ENCODE results near the gene THEM4. TPM values are rescaled to one million over a fixed set of nuclear protein-coding genes. Genes with fewer than 3 reads are reported as not detected.

Gene THEM4
- total and polyA plus RNA-seq, 3 experiments from 2014 or later: 31.4 to 77.0 (median 31.7) TPM

DNA sequence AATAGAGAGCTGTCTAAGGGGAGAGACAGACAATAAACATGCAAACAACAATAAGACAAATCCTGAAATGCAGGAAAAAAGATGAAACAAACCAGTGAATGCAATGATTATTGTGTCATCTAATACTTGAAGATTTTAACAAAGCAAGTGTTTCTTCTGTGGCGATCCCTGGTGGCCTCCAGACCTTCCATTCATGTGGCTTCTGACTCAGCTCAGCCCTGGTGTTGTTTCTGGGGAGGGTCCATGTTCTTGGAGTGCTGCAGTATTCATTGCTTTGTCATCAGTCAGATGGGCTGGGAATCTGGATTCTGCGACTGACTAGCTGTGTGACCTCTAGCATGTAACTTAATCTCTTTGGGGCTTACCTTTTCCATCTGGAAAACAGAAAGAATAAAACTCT is 68.2 kb downstream of the THEM4 start:
- Histone ChIP-seq H3K27ac (ENCODE audit: low read depth, low read length) (no peak overlapping the region), H3K4me1 (ENCODE audit: insufficient read depth, low read length) (peaks cover 36% of the 10 kb centered on the region), H3K27me3 (ENCODE audit: insufficient read depth, low read length, poor library complexity, severe bottlenecking) (no peaks in the 10 kb centered on the region), H3K4me3 (ENCODE audit: low read length) (no peak overlapping the region), H3K9me3 (ENCODE audit: low read length) (no peaks in the 10 kb centered on the region), H3K36me3 (ENCODE audit: insufficient read depth, low read length) (no peaks in the 10 kb centered on the region)
- Mint-ChIP-seq H3K4me1 (peaks cover 39 to 66% (median 44%) of the 10 kb centered on the region in 3 donors), H3K36me3 (peaks cover 0 to 8% (median 0%) of the 10 kb centered on the region in 3 donors), H3K9me3 (no peaks in the 10 kb centered on the region), H3K27ac (peak overlapping the region in 7 of 8 donors; percentile 67 to 94 (median 91)), H3K27me3 (no peaks in the 10 kb centered on the region), H3K4me3 (peak overlapping the region in 2 of 7 donors; percentile 42 to 82)
- DNase-seq: no peak
- POLR2A ChIA-PET: interaction anchor here (0.6 kb wide), 1 partner anchor 1902 kb away, joined by 4 read pairs; no protein-coding TSS in a partner anchor
- CTCF ChIA-PET: interaction anchor here (2.5 kb wide), 1 partner anchor 160 kb away, joined by 12 read pairs; no protein-coding TSS in a partner anchor

DNA sequence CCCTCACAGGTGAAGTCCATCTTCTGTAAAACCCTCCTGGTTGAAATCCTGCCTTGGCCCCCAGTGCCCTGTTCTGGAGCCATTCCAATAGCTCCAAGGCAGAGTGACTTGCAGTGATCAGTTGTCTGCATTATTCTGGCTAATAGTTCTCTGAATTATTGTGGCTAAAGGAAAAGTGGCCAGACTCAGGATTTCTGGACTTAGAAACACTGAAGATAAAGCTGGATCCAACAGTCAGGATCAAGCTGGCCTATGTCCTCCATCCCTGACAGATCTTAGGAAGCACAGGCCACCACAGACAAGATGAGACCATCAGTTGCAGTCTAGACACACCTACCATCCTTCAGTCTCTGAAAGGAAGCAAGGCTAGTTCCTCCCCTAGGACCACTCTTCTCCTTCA is 68.9 kb downstream of the THEM4 start:
- H3K4me1 ChIP-seq (ENCODE audit: insufficient read depth, low read length): peaks cover 36% of the 10 kb centered on the region

DNA sequence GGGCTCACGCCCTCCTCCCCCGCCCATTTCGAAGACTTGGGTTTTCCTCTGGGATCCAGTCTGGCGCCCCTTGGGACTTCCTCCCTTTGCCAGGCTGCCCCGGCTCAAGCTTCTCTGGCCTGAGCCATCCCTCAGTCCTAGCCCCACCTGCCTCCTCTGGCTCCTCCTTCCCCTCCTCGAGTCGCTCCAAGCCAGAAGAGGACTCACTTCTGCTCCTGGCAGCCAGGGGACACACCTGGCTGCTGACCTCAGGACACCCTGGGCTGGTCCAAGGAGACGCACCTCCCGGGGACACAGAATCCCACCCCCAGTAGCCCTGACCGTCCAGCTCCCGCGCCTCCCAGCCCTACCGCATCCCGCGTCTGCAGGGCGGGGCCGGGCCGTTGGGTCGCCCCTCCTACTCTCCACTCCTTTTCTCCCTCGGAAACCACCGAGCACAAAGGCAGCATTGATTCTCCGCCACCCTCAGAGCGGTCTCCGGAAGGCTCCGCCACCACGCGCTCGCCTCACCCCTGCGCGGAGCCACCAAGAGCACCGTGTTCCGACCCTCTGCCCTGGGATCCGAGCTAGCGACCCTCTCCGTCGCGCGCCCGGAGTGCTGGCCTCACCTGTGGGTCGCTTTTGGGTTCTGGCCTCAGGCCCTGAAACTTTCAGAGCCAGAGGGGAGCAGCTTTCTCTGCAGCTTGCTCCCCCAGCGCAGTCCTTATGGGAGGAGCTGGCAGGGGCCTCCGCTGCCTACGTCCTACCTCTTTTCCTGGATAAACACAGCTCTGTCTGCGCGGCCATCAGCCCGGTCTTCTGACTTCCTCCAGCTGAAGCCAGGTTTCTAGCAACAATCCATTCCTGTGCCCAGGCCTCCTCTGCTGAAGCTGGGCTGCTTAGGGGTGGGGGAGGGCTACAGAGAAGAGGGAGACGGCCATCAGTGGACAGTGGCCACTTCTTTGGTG is 69.6 kb downstream of the THEM4 start, which contains the start of gene C2CD4D:
Gene C2CD4D, minus strand, starts transcription at position 364 of the 947 bp plus-strand sequence. CDS start 831 bp downstream, outside the sequence.
- H3K4me3 Mint-ChIP-seq: peak within 1 kb of the TSS; percentile 81 to 96 (median 87)
- Histone ChIP-seq H3K9me3 (ENCODE audit: low read length) (no peaks in the 10 kb centered on the region), H3K4me1 (ENCODE audit: insufficient read depth, low read length) (peaks cover 36% of the 10 kb centered on the region), H3K27ac (ENCODE audit: low read depth, low read length) (peak within 1 kb of the TSS; percentile 67), H3K36me3 (ENCODE audit: insufficient read depth, low read length) (no peaks in the 10 kb centered on the region), H3K4me3 (ENCODE audit: low read length) (peak within 1 kb of the TSS; percentile 74), H3K27me3 (ENCODE audit: insufficient read depth, low read length, poor library complexity, severe bottlenecking) (no peaks in the 10 kb centered on the region)
- H3K4me1 Mint-ChIP-seq: peaks cover 45 to 60% (median 47%) of the 10 kb centered on the region in 3 donors
- H3K36me3 Mint-ChIP-seq: peaks cover 0 to 3% (median 0%) of the 10 kb centered on the region in 3 donors
- ChIA-PET POLR2A (interaction anchor here (0.6 to 1.4 kb wide), 4 partner anchors 80 to 1943 kb away, joined by 3 to 5 read pairs (median 4); partner anchors contain the start of gene PSMB4), CTCF (interaction anchor here (1.0 to 2.5 kb wide), 4 partner anchors 50 to 246 kb away, joined by 3 to 12 read pairs (median 4); no protein-coding TSS in a partner anchor)
- peak; percentile 59 to 77 (median 69) for DNase-seq
- peaks cover 0 to 1% of the 10 kb centered on the region in 2 donors for H3K27me3 Mint-ChIP-seq
- no peaks in the 10 kb centered on the region for H3K9me3 Mint-ChIP-seq
- peak within 1 kb of the TSS; percentile 67 to 94 (median 91) for H3K27ac Mint-ChIP-seq

More for the DNA sequence above, 68.9 kb downstream of the THEM4 start:
- Histone ChIP-seq H3K27ac (ENCODE audit: low read depth, low read length) (peak overlapping the region; percentile 67), H3K9me3 (ENCODE audit: low read length) (no peaks in the 10 kb centered on the region), H3K27me3 (ENCODE audit: insufficient read depth, low read length, poor library complexity, severe bottlenecking) (no peaks in the 10 kb centered on the region), H3K36me3 (ENCODE audit: insufficient read depth, low read length) (no peaks in the 10 kb centered on the region), H3K4me3 (ENCODE audit: low read length) (peak overlapping the region; percentile 74)
- Mint-ChIP-seq H3K4me3 (peak overlapping the region; percentile 81 to 96 (median 87)), H3K4me1 (peaks cover 42 to 65% (median 44%) of the 10 kb centered on the region in 3 donors), H3K36me3 (peaks cover 0 to 6% (median 0%) of the 10 kb centered on the region in 3 donors), H3K27ac (peak overlapping the region; percentile 67 to 94 (median 91)), H3K9me3 (no peaks in the 10 kb centered on the region), H3K27me3 (peaks cover 0 to 1% of the 10 kb centered on the region in 2 donors)
- no peak for DNase-seq
- POLR2A ChIA-PET: interaction anchor here (0.6 to 1.4 kb wide), 3 partner anchors 208 to 441 kb away, joined by 4 read pairs; partner anchors contain the start of gene PSMB4
- CTCF ChIA-PET: interaction anchor here (1.0 to 2.5 kb wide), 3 partner anchors 51 to 161 kb away, joined by 3 to 12 read pairs (median 4); no protein-coding TSS in a partner anchor

DNA sequence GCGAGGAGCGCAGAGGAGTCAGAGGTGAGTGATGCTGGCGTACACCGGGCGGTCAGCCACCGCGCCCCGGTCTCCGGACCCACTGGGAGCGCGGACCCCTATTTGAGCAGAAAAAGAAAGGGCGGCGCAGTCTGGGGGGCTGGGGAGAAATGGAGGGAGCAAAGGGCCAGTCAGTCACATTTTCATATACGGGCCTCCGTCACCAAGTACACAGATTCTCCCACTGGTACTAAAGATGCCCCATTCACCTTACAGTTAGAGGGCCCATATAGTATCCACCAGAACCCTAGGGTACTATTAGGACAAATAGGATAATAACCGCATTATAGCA is 70.3 kb downstream of the THEM4 start:
- peaks cover 42% of the 10 kb centered on the region for H3K4me1 ChIP-seq (ENCODE audit: insufficient read depth, low read length)

DNA sequence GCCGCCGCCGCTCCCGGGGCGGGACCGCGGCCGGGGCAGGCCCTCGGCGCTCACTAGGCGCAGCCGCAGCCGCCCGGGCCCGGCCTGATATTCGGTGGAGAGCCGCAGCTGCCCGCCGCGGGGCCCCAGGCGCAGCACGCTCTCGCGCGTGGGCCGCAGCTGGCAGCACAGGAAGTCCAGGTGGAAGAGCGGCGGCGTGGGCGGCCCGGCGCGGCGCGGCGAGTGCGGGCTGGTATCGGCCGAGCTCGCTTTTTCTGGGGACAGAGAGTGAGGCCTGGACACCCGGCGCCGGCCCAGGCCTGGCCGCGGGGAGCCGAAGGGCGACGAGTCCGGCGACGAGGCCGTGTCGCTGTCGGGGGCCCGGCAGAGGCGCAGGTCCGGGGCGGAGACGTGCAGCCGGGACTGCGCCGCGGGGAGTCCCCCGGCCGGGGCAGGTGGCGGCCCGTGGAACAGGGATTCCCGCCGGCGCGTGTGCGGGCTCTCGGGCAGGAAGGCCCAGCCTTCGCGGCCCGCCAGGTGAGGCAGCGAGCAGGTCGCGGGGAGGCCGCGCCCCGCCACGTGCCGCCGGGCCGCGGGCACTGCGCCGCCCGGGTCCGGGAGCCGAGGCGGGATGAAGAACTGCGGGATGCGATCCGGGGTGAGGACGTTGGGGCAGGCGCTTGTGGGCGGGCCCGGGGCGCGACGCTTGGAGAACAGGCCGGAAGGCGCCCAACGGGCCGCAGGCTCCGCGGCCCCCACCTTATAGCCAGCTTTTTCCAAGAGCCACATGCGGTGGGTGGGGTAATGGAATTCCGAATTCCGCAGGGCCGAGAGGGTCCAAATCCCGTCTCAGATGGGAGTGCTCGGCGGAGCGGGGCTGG is 70.9 kb downstream of the THEM4 start:
- DNase-seq: peak in 3 of 5 donors; percentile 38 to 60 (median 43)
- peak overlapping the region; percentile 67 to 98 (median 92) for H3K27ac Mint-ChIP-seq
- H3K27ac ChIP-seq (ENCODE audit: low read depth, low read length): peak overlapping the region; percentile 67
- H3K9me3 Mint-ChIP-seq: no peaks in the 10 kb centered on the region
- no peaks in the 10 kb centered on the region for H3K27me3 ChIP-seq (ENCODE audit: insufficient read depth, low read length, poor library complexity, severe bottlenecking)
- H3K36me3 ChIP-seq (ENCODE audit: insufficient read depth, low read length): no peaks in the 10 kb centered on the region
- peak overlapping the region; percentile 82 to 96 (median 87) for H3K4me3 Mint-ChIP-seq
- peaks cover 0 to 3% (median 0%) of the 10 kb centered on the region in 3 donors for H3K36me3 Mint-ChIP-seq
- peaks cover 48% of the 10 kb centered on the region for H3K4me1 ChIP-seq (ENCODE audit: insufficient read depth, low read length)
- H3K4me3 ChIP-seq (ENCODE audit: low read length): peak overlapping the region; percentile 74
- H3K9me3 ChIP-seq (ENCODE audit: low read length): no peaks in the 10 kb centered on the region
- ChIA-PET POLR2A (interaction anchor here (0.5 to 0.9 kb wide), 4 partner anchors 47 to 1945 kb away, joined by 3 to 4 read pairs (median 4); no protein-coding TSS in a partner anchor), CTCF (interaction anchor here (2.4 kb wide), 1 partner anchor 23 kb away, joined by 10 read pairs; no protein-coding TSS in a partner anchor)
- peaks cover 0 to 2% of the 10 kb centered on the region in 2 donors for H3K27me3 Mint-ChIP-seq
- peaks cover 51 to 66% (median 60%) of the 10 kb centered on the region in 3 donors for H3K4me1 Mint-ChIP-seq

More for the DNA sequence above, 70.3 kb downstream of the THEM4 start:
- Mint-ChIP-seq H3K36me3 (peaks cover 0 to 3% (median 0%) of the 10 kb centered on the region in 3 donors), H3K9me3 (no peaks in the 10 kb centered on the region), H3K4me3 (peak overlapping the region; percentile 81 to 96 (median 87)), H3K27me3 (peaks cover 0 to 1% of the 10 kb centered on the region in 2 donors), H3K4me1 (peaks cover 45 to 60% (median 54%) of the 10 kb centered on the region in 3 donors), H3K27ac (peak overlapping the region; percentile 67 to 94 (median 91))
- POLR2A ChIA-PET: interaction anchor here (0.6 to 1.4 kb wide), 3 partner anchors 79 to 1944 kb away, joined by 3 to 5 read pairs (median 4); no protein-coding TSS in a partner anchor
- peak overlapping the region; percentile 74 for H3K4me3 ChIP-seq (ENCODE audit: low read length)
- CTCF ChIA-PET: interaction anchor here (1.0 kb wide), 1 partner anchor 245 kb away, joined by 4 read pairs; no protein-coding TSS in a partner anchor
- no peaks in the 10 kb centered on the region for H3K9me3 ChIP-seq (ENCODE audit: low read length)
- no peaks in the 10 kb centered on the region for H3K36me3 ChIP-seq (ENCODE audit: insufficient read depth, low read length)
- H3K27ac ChIP-seq (ENCODE audit: low read depth, low read length): peak overlapping the region; percentile 67
- no peak for DNase-seq
- no peaks in the 10 kb centered on the region for H3K27me3 ChIP-seq (ENCODE audit: insufficient read depth, low read length, poor library complexity, severe bottlenecking)

DNA sequence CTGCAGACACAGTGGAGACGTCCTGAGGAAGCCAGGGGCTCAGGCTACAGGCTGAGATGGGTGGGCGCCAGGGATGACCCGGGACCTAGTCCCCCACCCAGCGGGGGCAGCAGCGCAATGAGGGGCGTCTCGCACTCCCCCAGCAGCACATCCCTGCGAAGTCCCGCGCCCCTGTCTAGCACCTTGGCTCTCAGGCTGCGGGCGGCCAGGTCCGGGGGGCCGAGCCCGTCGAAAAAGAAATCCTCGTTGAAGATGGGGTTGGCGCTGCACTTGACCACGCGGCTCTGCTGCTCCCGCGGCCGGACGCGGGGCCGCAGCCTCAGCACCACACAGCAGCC is 71.5 kb downstream of the THEM4 start:
- Mint-ChIP-seq H3K9me3 (no peaks in the 10 kb centered on the region), H3K4me3 (peak overlapping the region; percentile 80 to 95 (median 93)), H3K36me3 (peaks cover 0 to 3% (median 0%) of the 10 kb centered on the region in 3 donors), H3K27me3 (peaks cover 0 to 2% of the 10 kb centered on the region in 2 donors), H3K27ac (peak overlapping the region; percentile 87 to 99 (median 96)), H3K4me1 (peaks cover 56 to 72% (median 66%) of the 10 kb centered on the region in 3 donors)
- CTCF ChIA-PET: interaction anchor here (2.3 to 2.4 kb wide), 2 partner anchors 23 to 244 kb away, joined by 10 to 16 read pairs; no protein-coding TSS in a partner anchor
- POLR2A ChIA-PET: interaction anchor here (0.8 to 0.9 kb wide), 2 partner anchors 47 to 178 kb away, joined by 3 to 4 read pairs; no protein-coding TSS in a partner anchor
- no peak overlapping the region for H3K27ac ChIP-seq (ENCODE audit: low read depth, low read length)
- peaks cover 51% of the 10 kb centered on the region for H3K4me1 ChIP-seq (ENCODE audit: insufficient read depth, low read length)
- H3K9me3 ChIP-seq (ENCODE audit: low read length): no peaks in the 10 kb centered on the region
- peak in 3 of 5 donors; percentile 37 to 57 (median 40) for DNase-seq
- no peaks in the 10 kb centered on the region for H3K36me3 ChIP-seq (ENCODE audit: insufficient read depth, low read length)
- H3K4me3 ChIP-seq (ENCODE audit: low read length): peak overlapping the region; percentile 23
- H3K27me3 ChIP-seq (ENCODE audit: insufficient read depth, low read length, poor library complexity, severe bottlenecking): no peaks in the 10 kb centered on the region
